Mesenchymal stem cell (in vitro differentiated cells and primary cell): ENCODE results near the gene ZNF804B.

Experiments used
- DNase-seq: peaks from one replicate; pipeline ENCODE4 v3.0.0-alpha.2; 2013
- H2AFZ ChIP-seq: one replicate; pipeline ENCODE4 v1.6.1; 2013; ENCODE audit warnings: low read depth, mild to moderate bottlenecking, control low read depth, inconsistent platforms, low read length, moderate library complexity
- H2AK5ac ChIP-seq: 2 replicates; pipeline ENCODE4 v1.6.1; 2013; ENCODE audit warnings: low read length, moderate library complexity, mild to moderate bottlenecking, inconsistent platforms; ENCODE audit not compliant: severe bottlenecking
- H2BK120ac ChIP-seq: one replicate; pipeline ENCODE4 v1.6.1; 2013; ENCODE audit warnings: low read depth, mild to moderate bottlenecking, inconsistent platforms, low read length, moderate library complexity
- H2BK12ac ChIP-seq, 2 experiments: one replicate each; pipeline ENCODE4 v1.6.1; 2013; ENCODE audit warnings: inconsistent platforms in 2 of 2, low read length in 2 of 2, mild to moderate bottlenecking in 2 of 2, moderate library complexity in 2 of 2, control low read depth in 1 of 2
- H2BK15ac ChIP-seq: one replicate; pipeline ENCODE4 v1.6.1; 2013; ENCODE audit warnings: mild to moderate bottlenecking, low read depth, inconsistent platforms; ENCODE audit not compliant: poor library complexity, severe bottlenecking
- H2BK5ac ChIP-seq: 2 replicates; pipeline ENCODE4 v1.6.1; 2013; ENCODE audit warnings: low read depth, mild to moderate bottlenecking, low read length, control low read depth, inconsistent platforms; ENCODE audit not compliant: poor library complexity, severe bottlenecking
- H3K14ac ChIP-seq, 2 experiments: one replicate each; pipeline ENCODE4 v1.6.1; 2013; ENCODE audit warnings: inconsistent platforms in 2 of 2, low read length in 2 of 2, control low read depth in 1 of 2, mild to moderate bottlenecking in 1 of 2, moderate library complexity in 1 of 2
- H3K18ac ChIP-seq, 2 experiments: one replicate each; pipeline ENCODE4 v1.6.1; 2013; ENCODE audit warnings: inconsistent platforms in 2 of 2, low read length in 2 of 2, control low read depth in 1 of 2, low read depth in 1 of 2, mild to moderate bottlenecking in 1 of 2
- H3K23ac ChIP-seq, 2 experiments: one replicate each; pipeline ENCODE4 v1.6.1; 2013; ENCODE audit warnings: inconsistent platforms in 2 of 2, low read length in 2 of 2, mild to moderate bottlenecking in 2 of 2, moderate library complexity in 2 of 2, control low read depth in 1 of 2
- H3K27ac ChIP-seq: 2 replicates; pipeline ENCODE4 v1.5.1; 2013; ENCODE audit warnings: mild to moderate bottlenecking, moderate library complexity, low read length, control low read depth, inconsistent platforms; ENCODE audit not compliant: poor library complexity, severe bottlenecking
- H3K27me3 ChIP-seq, 2 experiments: 2 replicates each; pipeline versions ENCODE4 v1.6.1 to v1.7.0; 2013; ENCODE audit warnings: low read length in 2 of 2, mild to moderate bottlenecking in 2 of 2, moderate library complexity in 2 of 2, control low read depth in 1 of 2, inconsistent platforms in 1 of 2; ENCODE audit not compliant: control insufficient read depth in 1 of 2, insufficient read depth in 1 of 2
- H3K36me3 ChIP-seq, 2 experiments: 2 replicates each; pipeline versions ENCODE4 v1.6.1 to v1.7.0; 2013; ENCODE audit warnings: low read length in 2 of 2, control low read depth in 1 of 2, inconsistent platforms in 1 of 2, low read depth in 1 of 2, mild to moderate bottlenecking in 1 of 2; ENCODE audit not compliant: insufficient read depth in 2 of 2, control insufficient read depth in 1 of 2
- H3K4ac ChIP-seq, 2 experiments: one replicate each; pipeline ENCODE4 v1.6.1; 2013; ENCODE audit warnings: inconsistent platforms in 2 of 2, low read length in 2 of 2, mild to moderate bottlenecking in 2 of 2, moderate library complexity in 2 of 2, control low read depth in 1 of 2, low read depth in 1 of 2
- H3K4me1 ChIP-seq: 2 replicates; pipeline ENCODE4 v1.6.1; 2013; ENCODE audit warnings: low read depth, low read length, control low read depth; ENCODE audit not compliant: control insufficient read depth, insufficient read depth
- H3K4me2 ChIP-seq: 2 replicates; pipeline ENCODE4 v1.6.1; 2013; ENCODE audit warnings: low read length, mild to moderate bottlenecking, inconsistent platforms; ENCODE audit not compliant: poor library complexity, severe bottlenecking
- H3K4me3 ChIP-seq, 2 experiments: 2 replicates each; pipeline versions ENCODE4 v1.5.1 to v1.7.0; 2013; ENCODE audit warnings: low read length in 2 of 2, mild to moderate bottlenecking in 2 of 2, control low read depth in 1 of 2, low read depth in 1 of 2; ENCODE audit not compliant: insufficient read depth in 1 of 2
- H3K79me1 ChIP-seq: replicated peaks from 2 replicates; pipeline ENCODE4 v1.6.1; 2013; ENCODE audit warnings: mild to moderate bottlenecking, control low read depth, low read length, inconsistent platforms; ENCODE audit not compliant: poor library complexity, severe bottlenecking
- H3K9ac ChIP-seq: 2 replicates; pipeline ENCODE4 v1.7.0; 2013; ENCODE audit warnings: mild to moderate bottlenecking, low read length, moderate library complexity
- H3K9me3 ChIP-seq: 2 replicates; pipeline ENCODE4 v1.7.0; 2013; ENCODE audit warnings: mild to moderate bottlenecking, low read length; ENCODE audit not compliant: control insufficient read depth
- H4K8ac ChIP-seq: one replicate; pipeline ENCODE4 v1.6.1; 2013; ENCODE audit warnings: inconsistent platforms, mild to moderate bottlenecking, low read length, moderate library complexity
- H4K91ac ChIP-seq: one replicate; pipeline ENCODE4 v1.6.1; 2013; ENCODE audit warnings: mild to moderate bottlenecking, low read length, inconsistent platforms
- WGBS: methylation state at CpG from one replicate; pipeline ENCODE4 v1.1.7; 2013; ENCODE audit warnings: mixed read lengths; 5-methylcytosine and 5-hydroxymethylcytosine counted together

The ZNF804B gene

GRCh38 chr7:89023206-89023605 is 263.7 kb downstream of the ZNF804B start:
- Histone ChIP-seq H3K23ac (no peak overlapping the region), H3K4me3 (no peak overlapping the region), H3K9ac (no peak overlapping the region), H3K4me2 (no peak overlapping the region), H3K79me1 (no peaks in the 10 kb centered on the region), H3K9me3 (peaks cover 15% of the 10 kb centered on the region), H3K27me3 (no peaks in the 10 kb centered on the region), H2BK15ac (no peak overlapping the region), H3K36me3 (no peaks in the 10 kb centered on the region), H3K4ac (no peak overlapping the region), H2AK5ac (no peak overlapping the region), H3K4me1 (no peaks in the 10 kb centered on the region), H4K91ac (no peak overlapping the region), H2AFZ (no peak overlapping the region), H3K18ac (no peak overlapping the region), H4K8ac (no peak overlapping the region), H2BK120ac (no peak overlapping the region), H2BK12ac (no peak overlapping the region), H3K27ac (no peak overlapping the region), H3K14ac (no peak overlapping the region), H2BK5ac (no peak overlapping the region)
- DNase-seq = no peak

- Histone ChIP-seq H2BK120ac (no peak overlapping the region), H3K79me1 (no peaks in the 10 kb centered on the region), H3K27ac (peak overlapping the region; percentile 28), H2BK12ac (no peak overlapping the region), H3K4me1 (no peaks in the 10 kb centered on the region), H2BK5ac (no peak overlapping the region), H3K9ac (no peak overlapping the region), H2AFZ (no peak overlapping the region), H2BK15ac (no peak overlapping the region), H3K4me3 (no peak overlapping the region), H3K4ac (no peak overlapping the region), H3K4me2 (no peak overlapping the region), H3K9me3 (peaks cover 10% of the 10 kb centered on the region), H2AK5ac (no peak overlapping the region), H3K14ac (no peak overlapping the region), H3K27me3 (no peaks in the 10 kb centered on the region), H4K8ac (no peak overlapping the region), H3K18ac (no peak overlapping the region), H3K23ac (no peak overlapping the region), H3K36me3 (no peaks in the 10 kb centered on the region), H4K91ac (no peak overlapping the region)
- WGBS = 67% methylated on average over 1 of the region's 1 CpG
- no peak for DNase-seq
These were observed 264.4 kb downstream of the ZNF804B start for GRCh38 chr7:89023877-89024276.

- DNase-seq = no peak
- no peak overlapping the region for H3K9ac ChIP-seq
These were observed 268.3 kb downstream of the ZNF804B start for GRCh38 chr7:89027781-89028180.

GRCh38 chr7:89028319-89028718 is 268.8 kb downstream of the ZNF804B start:
- DNase-seq = no peak
- Histone ChIP-seq H3K4me3 (no peak overlapping the region), H3K4ac (no peak overlapping the region), H2AK5ac (no peak overlapping the region), H3K27ac (no peak overlapping the region), H2BK12ac (no peak overlapping the region), H3K79me1 (no peaks in the 10 kb centered on the region), H2AFZ (no peak overlapping the region), H3K23ac (no peak overlapping the region), H3K9me3 (no peaks in the 10 kb centered on the region), H3K14ac (no peak overlapping the region), H2BK15ac (no peak overlapping the region), H3K27me3 (no peaks in the 10 kb centered on the region), H3K9ac (no peak overlapping the region), H2BK5ac (no peak overlapping the region), H4K8ac (no peak overlapping the region), H3K18ac (no peak overlapping the region), H2BK120ac (no peak overlapping the region), H3K36me3 (no peaks in the 10 kb centered on the region), H3K4me1 (no peaks in the 10 kb centered on the region), H4K91ac (no peak overlapping the region), H3K4me2 (no peak overlapping the region)
- WGBS = 80% methylated on average over 1 of the region's 4 CpGs

More at GRCh38 chr7:89027781-89028180, 268.3 kb downstream of the ZNF804B start:
- Histone ChIP-seq H3K4me2 (no peak overlapping the region), H3K18ac (no peak overlapping the region), H3K14ac (no peak overlapping the region), H3K27ac (no peak overlapping the region), H3K4ac (no peak overlapping the region), H3K4me1 (no peaks in the 10 kb centered on the region), H2BK15ac (no peak overlapping the region), H3K36me3 (no peaks in the 10 kb centered on the region), H3K23ac (no peak overlapping the region), H4K91ac (no peak overlapping the region), H2BK12ac (no peak overlapping the region), H2AK5ac (no peak overlapping the region), H3K4me3 (no peak overlapping the region), H3K79me1 (no peaks in the 10 kb centered on the region), H3K9me3 (no peaks in the 10 kb centered on the region), H2AFZ (no peak overlapping the region), H2BK5ac (no peak overlapping the region), H3K27me3 (no peaks in the 10 kb centered on the region), H4K8ac (no peak overlapping the region), H2BK120ac (no peak overlapping the region)
- no CpG with 5 or more reads among the region's 1 CpG for whole genome bisulfite sequencing
